ENCODE results near the gene PPP6R2.
"Not testable (repeated sequence)": the region's sequence is repeated elsewhere in the genome, so short reads cannot be mapped to it uniquely, and the experiment has no call there.

Gene PPP6R2

DNA sequence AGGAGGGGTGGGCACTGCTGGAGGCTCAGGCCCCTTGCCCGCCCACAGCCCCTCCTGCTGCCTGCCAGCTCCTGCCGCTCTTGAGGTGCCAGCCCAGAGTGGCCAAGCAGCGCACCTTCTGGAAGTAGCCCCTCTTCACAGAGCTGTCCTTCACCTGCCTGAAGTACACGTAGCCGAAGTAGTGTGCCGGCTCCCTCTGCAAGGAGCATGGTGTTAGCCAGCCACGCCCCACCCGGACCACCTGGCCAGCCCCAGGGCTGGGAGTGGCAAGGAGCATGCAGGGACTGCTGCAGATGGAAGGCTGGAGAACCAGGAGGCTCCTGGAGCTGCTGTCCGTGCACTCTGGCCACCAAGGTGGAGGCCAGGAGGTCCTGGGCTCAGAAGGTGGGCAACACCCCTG is 25.9 kb upstream of the PPP6R2 start:
- DNase-seq (ENCODE audit: low spot score): no peak

DNA sequence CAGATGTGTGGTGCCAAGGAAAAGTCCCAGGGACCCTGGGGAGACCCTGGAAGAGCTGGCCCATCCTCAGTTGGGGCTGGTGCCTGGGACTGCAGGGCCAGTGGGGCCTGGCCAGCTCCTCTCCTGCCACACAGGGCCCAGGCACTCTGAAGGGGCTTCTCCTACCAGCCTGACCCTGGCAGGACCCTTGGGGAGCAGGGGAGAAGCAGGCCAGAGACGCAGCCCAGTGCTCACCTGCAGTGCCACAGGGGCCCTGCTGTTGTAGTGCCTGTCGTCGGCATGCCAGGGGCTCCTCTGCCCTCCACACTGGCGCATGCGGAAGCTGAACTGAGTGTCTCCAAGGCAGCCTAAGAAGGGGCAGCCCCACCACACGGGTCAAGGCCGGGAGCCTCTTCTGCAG is 25.5 kb upstream of the PPP6R2 start:
- DNase-seq (ENCODE audit: low spot score): no peak

DNA sequence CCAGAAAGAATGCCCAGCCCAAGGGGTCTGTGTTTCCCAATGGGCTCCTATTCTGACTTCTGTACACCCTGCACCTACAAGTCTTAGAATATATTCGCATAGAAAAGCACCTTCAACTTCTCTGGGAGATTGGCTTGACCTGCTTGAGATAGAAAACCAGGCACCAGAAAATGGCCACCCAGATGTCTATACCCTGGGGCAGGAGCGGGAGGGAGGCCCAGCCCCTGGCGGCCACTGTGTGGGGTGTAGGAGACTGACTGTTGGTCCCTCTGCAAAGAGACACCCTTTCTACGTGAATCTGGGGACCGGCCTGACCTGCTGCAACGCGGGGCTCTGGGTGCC is 24.8 kb upstream of the PPP6R2 start:
- no peak for DNase-seq (ENCODE audit: low spot score)

DNA sequence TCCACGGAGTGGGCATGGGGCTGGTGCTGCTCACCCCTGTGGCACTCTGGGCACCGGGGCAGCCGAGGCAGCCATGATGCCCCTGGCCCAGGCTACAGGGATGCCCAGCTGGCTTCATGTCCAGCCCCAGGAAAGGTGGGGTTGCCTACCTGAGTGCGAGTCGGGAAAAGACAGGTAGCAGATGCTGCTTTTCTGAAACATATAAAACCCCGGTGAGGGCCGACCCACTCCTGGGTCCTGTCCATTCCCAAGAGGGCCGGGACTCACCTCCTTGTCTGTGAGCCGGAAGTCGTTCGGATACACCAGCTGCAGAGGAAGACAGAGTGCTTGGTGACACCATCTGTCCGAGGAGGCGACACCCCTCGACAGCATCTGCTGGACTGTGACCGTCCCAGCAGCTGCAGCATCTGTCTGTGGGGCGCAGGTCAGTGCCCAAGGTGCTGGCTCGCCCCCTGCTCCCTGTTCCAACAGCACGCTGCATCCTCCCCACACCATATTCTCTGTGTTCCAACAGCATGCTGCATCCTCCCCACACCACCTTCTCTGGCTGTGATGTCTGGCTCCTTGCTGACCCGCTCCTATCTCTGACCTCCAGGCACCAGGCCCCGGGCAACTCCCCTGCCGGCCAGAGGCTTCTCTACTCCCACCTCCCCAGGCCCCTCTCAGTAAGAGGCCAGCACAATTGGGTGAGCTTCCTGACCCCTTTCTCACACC is 24.3 kb upstream of the PPP6R2 start:
- no peak for DNase-seq (ENCODE audit: low spot score)

DNA sequence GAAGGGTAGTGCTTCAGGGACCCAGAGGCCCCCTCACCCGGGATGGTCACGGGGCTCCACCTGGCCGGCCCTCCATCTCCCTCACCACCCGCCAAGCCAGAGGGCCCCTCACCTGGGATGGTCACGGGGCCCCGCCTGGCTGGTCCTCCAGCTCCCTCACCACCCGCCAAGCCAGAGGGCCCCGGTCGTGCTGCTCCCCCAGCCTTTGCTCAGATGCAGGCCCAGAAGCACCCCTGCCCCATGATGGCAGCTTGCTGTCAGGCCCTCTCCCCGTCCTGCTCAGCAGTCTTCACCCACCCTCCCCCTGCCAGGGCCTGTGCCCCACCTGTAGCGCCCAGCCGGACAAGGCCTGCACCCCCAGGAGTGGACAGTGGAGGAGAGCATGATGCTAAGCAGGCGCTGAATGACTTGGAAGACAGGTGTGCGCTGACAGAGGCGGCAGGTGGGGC is 23.6 kb upstream of the PPP6R2 start:
- no peak for DNase-seq (ENCODE audit: low spot score)

DNA sequence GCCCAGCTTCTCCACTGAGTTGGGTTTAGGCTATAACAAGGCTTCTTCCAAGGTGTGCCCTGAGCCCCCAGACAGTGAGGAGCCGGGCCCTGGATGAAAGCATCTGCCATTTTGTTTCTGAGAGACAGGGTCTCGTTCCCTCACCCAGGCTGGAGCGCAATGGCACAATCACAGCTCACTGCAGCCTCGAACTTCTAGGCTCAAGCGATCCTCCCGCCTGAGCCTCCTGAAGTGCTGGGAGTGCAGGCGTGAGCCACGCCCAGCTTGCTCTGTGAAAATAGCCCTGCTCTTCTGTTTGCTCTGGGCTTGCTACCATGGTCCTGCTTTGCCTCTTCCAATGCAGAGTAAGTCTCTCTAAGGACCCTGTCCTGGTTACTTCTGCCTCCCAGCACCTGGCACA is 23.0 kb upstream of the PPP6R2 start:
- no peak for DNase-seq (ENCODE audit: low spot score)

DNA sequence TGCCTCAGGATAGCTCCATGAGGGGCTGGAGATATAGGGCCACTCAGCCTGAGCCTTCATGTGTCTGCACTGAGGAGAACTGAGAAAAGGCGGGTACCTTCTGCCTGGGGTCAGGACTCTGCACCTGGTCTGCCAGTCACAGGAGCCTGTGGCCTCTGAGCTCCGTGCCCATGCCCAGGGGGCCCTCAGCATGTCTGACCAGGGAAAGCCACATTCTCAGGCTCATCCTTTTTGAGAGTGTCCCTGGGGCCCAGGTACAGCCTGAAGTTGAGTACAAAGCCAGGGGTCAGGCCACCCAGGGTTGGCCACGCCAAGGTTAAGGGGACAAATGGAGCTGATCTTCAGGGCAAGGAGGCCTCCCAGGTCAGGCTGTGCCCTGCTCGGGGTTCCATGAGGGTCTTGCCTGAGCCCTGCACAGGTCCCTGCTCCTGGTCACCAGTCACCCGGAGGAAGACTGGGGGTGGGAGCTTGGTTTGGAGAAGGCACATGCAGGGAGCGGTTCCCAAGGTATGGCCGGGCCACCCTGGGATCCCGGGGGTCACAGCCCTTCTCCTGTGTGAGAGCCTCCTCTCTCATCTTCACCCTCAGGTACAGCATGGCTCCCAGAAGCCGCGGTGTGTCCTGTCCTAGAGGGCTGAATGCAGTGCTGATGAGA is 22.3 kb upstream of the PPP6R2 start:
- DNase-seq (ENCODE audit: low spot score): no peak

DNA sequence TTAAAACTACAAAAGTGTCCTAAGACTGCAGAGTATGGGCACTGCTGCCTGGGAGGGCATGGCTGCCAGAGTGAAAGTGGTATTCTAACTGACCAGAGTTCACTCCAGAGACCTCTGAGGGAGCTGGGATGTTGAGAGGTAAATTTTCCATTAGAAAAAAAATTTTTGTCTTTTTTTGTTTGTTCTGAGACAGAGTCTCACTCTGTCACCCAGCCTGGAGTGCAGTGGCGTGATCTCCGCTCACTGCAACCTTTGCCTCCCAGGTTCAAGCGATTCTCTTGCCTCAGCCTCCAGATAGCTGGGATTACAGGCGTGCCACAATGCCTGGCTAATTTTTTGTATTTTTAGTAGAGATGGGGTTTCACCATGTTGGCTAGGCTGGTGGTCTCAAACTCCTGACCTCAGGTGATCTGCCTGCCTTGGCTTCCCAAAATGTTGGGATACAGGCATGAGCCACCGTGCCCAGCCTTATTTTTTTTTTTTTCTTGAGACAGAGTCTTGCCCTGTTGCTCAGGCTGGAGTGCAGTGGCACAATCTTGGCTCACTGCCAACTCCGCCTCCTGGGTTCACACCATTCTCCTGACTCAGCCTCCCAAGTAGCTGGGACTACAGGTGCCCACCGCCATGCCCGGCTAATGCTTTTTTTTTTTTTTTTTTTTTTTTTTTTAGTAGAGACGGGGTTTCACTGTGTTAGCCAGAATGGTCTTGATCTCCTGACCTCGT is 20.6 kb upstream of the PPP6R2 start:
- DNase-seq (ENCODE audit: low spot score): not testable (repeated sequence)

DNA sequence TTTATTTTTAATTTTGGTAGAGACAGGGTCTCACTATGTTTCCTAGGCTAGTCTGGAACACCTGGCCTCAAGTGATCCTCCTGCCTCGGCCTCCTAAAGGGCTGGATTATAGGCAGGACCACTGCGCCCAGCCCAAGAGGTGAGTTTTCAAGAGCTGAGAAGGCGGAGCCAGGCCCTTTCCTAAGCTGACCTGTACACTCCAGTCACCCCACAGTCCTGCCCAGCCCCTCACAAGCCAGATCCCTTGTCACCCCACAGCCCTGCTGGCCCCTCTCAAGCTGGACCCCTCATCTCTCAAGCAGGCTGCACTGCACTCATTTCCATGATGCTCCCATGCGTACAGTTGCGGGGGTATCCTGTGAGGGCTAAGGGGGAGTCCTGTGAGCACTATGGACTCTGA is 19.2 kb upstream of the PPP6R2 start:
- no peak for DNase-seq (ENCODE audit: low spot score)

DNA sequence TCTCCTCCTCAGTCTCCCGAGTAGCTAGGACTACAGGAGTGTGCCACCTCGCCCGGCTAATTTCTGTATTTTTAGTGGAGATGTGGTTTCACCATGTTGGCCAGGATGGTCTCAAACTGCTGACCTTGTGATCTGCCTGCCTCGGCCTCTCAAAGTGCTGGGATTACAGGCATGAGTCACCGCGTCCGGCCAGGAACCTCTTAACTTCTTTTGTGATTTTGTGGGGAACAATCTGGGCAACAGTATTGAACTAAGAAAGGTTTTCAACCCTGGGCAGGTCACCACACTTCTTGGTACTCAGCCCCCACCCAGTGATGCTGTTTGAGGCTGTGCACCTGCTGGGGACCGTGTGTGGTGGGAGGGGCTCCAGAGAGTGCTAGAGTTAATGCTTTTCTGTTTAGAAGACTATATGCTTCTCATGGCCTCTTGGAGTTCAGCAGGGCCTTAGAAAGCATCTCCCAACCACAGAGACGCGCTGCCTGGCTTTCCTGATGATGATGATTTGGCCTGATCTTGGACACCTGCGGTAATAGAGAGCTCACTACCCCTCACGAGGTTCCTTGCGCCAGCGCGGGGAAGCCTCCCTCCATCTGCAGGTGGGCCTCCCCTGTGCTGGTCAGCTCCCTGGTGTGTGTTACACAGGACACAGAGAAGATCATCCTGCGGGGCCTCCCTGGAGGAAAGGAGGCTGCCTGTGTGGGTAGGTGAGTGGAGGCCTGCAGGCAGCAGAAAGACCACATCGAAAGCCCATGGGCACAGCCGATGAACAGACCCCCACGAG is 17.5 kb upstream of the PPP6R2 start:
- DNase-seq (ENCODE audit: low spot score): no peak

DNA sequence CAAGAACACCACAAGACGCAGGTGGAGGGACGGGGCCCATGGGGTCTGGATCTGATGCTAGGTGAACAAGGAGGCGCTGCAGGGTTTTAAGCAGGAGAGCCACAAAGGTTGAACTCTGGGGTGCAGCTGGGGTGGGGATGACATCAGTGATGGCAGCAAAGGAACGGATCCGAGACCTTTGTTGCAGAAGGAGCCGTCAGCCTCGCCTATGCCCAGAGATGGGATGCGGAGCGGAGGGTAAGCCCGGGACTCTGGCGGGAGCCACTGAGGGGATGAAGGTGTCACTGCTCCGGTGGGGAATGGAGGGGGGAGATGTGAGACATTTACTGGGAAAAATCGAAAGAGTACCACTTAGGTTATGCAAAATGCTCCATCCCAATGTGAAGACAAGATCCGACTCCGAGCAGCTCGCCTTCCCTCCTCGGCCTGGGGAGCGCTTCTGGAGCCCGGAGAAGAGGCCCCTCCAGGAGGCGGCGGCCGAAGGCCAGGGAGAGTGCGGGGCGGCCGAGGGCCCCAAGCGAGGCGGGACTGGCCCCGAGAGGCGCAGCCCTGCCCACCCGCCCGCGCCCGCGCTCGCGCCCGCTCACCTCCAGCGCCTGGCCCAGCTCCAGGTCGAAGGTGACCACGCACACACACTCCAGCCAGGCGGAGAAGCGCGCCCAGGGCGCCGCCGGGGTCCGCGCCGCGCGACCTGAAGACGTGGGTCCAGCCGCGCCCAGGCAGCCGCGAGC is 16.7 kb upstream of the PPP6R2 start:
- no peak for DNase-seq (ENCODE audit: low spot score)

DNA sequence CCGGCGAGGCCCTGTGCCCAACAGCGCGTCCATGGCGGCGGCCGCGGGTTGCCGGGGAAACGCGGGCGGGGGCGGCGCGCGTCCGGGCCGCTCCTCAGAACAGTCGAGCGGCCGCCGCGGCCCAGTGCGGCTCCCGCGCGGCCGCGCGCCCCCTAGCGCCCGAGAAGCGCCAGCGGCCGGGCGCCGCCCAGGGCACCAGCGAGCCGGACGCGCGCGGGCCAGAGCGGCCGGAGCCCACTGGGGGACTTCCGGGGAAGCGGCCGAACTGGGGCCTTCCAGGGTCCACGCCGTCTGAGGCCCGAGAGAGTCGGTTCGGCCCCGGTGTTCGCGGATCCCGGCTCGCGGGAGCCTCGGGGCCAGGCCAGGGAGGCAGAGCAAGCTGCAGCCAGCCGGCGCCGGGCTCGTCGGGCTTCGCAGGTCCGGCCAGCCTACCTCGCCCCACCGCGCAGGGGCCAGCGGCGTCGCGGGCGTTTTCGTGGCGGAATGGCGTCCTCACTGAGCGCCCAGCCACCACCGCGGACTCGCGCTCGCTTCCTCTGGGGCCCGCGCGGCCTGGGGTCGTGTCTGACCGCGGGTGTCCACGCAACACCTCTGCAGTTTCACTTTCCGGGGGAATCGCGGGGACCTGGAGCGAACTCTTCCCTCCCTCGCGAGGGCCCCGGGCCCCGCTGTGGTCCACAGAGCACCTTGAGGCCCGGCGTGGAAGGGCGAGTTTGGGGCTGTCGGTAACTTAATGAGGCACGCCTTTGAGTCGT is 16.0 kb upstream of the PPP6R2 start, which contains the start of gene DENND6B:
Gene DENND6B (minus strand): TSS at position 57 of the 755 bp plus-strand sequence. CDS start 24 bp downstream, at position 33.
- peak; percentile 80 for DNase-seq (ENCODE audit: low spot score)

DNA sequence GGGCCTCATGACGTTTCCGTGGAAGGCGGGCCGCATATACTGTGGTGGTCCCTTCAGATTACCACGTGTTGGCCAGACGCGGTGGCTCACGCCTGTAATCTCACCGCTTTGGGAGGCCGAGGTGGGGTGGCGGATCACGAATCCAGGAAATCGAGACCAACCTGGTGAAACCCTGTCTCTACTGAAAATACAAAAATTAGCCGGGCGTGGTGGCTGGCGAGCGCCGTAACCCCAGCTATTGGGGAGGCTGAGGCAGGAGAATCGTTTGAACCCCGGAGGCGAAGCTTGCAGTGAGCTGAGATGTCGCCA is 15.5 kb upstream of the PPP6R2 start:
- DNase-seq (ENCODE audit: low spot score): no peak

DNA sequence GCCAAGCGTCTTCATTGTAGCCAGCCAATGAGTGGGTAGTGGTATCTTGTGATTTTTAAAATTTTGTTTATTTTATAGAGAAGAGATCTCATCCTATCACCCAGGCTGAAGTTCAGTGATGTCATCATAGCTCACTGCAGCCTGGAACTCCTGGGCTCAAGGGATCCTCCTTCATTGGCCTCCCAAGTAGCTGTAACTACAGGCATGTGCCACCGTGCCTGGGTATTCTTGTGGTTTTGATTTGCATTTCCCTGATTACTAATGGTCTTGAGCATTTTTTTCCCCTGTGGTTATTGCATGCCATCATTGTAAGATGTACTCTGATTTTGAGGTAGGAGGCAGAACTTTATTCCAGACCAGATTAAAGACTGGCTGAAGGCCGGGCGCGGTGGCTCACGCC is 13.9 kb upstream of the PPP6R2 start:
- DNase-seq (ENCODE audit: low spot score): no peak

DNA sequence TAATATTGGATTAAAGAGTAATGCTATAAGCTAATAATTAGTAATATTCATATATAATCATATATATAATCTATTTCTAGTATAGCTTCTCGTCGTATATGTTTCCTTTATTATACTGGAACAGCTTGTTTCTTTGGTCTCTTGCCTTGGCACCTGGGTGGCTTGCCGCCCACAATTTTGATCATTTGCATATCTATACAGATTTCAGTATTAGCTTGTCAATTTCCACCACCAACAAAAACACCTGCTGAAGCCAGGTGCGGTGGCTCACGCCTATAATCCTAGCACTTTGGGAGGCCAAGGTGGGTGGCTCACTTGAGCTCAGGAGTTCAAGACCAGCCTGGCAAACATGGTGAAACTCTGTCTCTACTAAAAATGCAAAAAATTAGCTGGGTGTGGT is 8.7 kb upstream of the PPP6R2 start:
- DNase-seq (ENCODE audit: low spot score): not testable (repeated sequence)

DNA sequence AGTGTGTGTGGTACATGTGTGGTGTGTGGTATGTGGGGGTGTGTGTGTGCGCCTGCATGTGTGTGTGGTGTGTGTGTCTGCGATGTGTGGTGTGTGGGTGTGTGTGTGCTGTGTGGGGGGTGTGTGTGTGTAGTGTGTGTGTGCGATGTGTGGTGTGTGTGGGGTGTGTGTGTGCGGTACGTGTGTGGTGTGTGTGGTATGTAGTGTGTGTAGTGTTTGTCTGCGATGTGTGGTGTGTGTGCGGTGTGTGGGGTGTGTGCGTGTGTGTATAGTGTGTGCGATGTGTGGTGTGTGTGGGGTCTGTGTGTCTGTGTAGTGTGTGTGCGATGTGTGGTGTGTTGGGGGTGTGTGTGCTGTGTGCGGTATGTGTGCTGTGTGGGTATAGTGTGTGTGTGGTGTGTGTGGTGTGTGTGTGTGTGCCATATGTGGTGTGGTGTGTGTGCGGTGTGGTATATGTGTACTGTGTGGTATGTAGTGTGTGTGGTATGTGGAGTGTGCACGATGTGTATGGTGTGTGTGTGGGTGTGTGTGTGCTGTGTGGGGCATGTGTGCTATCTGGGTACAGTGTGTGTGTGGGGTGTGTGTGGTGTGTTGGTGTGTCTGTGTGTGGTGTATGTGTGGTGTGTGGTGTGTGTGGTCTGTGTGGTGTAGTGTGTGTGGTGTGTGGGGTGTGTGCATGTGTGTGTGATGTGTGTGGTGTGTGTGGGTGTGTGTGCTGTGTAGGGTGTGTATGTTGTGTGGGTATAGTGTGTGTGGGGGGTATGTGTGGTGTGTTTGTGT is 5.7 kb upstream of the PPP6R2 start:
- no peak for DNase-seq (ENCODE audit: low spot score)

DNA sequence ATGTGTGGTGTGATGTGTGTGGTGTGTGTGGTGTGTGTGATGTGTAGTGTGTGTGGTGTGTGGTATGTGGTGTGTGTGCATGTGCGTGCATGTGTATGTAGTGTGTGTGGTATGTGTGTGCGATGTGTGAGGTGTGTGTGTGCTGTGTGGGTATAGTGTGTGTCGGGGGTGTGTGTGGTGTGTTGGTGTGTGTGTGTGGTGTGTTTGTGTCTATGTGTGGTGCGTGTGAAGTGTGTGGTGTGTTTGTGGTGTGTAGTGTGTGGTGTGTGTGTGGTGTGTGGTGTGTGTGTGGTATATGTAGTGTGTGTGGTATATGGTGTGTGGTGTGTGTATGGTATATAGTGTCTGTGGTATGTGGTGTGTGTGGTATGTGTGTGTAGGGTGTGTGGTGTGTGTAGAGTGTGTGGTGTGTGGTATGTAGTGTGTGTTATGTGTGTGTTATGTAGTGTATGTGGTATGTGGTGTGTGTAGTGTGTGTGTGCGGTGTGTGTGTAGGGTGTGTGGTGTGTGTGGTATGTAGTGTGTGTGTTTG is 5.0 kb upstream of the PPP6R2 start:
- DNase-seq (ENCODE audit: low spot score): no peak

DNA sequence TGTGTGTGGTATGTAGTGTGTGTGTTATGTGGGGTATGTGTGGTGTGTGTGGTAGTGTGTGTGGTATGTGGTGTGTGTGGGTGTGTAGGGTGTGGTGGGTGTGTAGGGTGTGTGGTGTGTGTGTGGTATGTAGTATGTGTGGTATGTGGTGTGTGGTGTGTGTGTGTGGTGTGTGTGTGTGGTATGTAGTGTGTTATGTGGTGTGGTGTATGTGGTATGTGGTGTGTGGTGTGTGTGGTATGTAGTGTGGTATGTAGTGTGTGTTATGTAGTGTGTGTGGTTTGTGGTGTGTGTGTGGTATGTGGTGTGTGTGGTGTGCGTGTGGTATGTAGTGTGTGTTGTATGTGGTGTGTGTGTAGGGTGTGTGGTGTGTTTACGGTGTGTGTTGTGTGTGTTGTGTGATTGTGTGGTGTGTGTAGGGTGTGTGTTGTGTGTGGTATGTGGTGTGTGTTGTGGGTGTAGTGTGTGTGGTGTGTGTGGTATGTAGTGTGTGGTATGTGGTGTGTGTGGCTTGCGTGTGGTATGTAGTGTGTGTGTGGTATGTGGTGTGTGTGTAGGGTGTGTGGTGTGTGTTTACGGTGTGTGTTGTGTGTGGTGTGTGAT is 4.2 kb upstream of the PPP6R2 start:
- no peak for DNase-seq (ENCODE audit: low spot score)

Measured in germinal center (tissue), 1 donor.